ENCODE measurements around the gene N4BP2L1. TPM values are rescaled to one million over a fixed set of nuclear protein-coding genes. Genes with fewer than 3 reads are reported as not detected.

The N4BP2L1 gene
- total RNA-seq, 4 donors from 2014 or later = 7.4 to 44.1 (median 21.5) TPM

- Histone ChIP-seq H3K27ac (no peak overlapping the region), H3K4me1 (no peaks in the 10 kb centered on the region), H3K4me3 (no peak overlapping the region), H3K9me3 (no peaks in the 10 kb centered on the region), H3K36me3 (no peaks in the 10 kb centered on the region), H3K27me3 (no peaks in the 10 kb centered on the region)
- intact Hi-C loops (cut with DNase I; ENCODE audit: low total_unique reads) = no loop called here
- no peak for DNase-seq
- TF ChIP-seq POLR2A (IDR thresholded peaks at IDR 0.05) (no peak), CTCF (IDR thresholded peaks at IDR 0.05) (no peak)
These were observed 19.0 kb upstream of the N4BP2L1 start for GRCh38 chr13:32446773-32447465.

- DNase-seq = no peak
- no peak overlapping the region for H3K27ac ChIP-seq
- H3K4me1 ChIP-seq = no peaks in the 10 kb centered on the region
- H3K4me3 ChIP-seq = no peak overlapping the region
- H3K27me3 ChIP-seq = no peaks in the 10 kb centered on the region
- no peaks in the 10 kb centered on the region for H3K36me3 ChIP-seq
- intact Hi-C loops (cut with DNase I; ENCODE audit: low total_unique reads) = no loop called here
- no peaks in the 10 kb centered on the region for H3K9me3 ChIP-seq
- TF ChIP-seq CTCF (IDR thresholded peaks at IDR 0.05) = no peak
- TF ChIP-seq POLR2A (IDR thresholded peaks at IDR 0.05) = no peak
These were observed 18.3 kb upstream of the N4BP2L1 start for GRCh38 chr13:32446220-32446619.

- Histone ChIP-seq H3K36me3 (no peaks in the 10 kb centered on the region), H3K27ac (no peak overlapping the region), H3K4me3 (no peak overlapping the region), H3K4me1 (no peaks in the 10 kb centered on the region), H3K27me3 (no peaks in the 10 kb centered on the region), H3K9me3 (no peaks in the 10 kb centered on the region)
- TF ChIP-seq POLR2A (IDR thresholded peaks at IDR 0.05) (no peak), CTCF (IDR thresholded peaks at IDR 0.05) (no peak)
- no peak for DNase-seq
- intact Hi-C loops (cut with DNase I; ENCODE audit: low total_unique reads) = no loop called here
These were observed 17.5 kb upstream of the N4BP2L1 start for GRCh38 chr13:32445461-32445860.

- no peaks in the 10 kb centered on the region for H3K9me3 ChIP-seq
- no peaks in the 10 kb centered on the region for H3K4me1 ChIP-seq
- H3K27me3 ChIP-seq = no peaks in the 10 kb centered on the region
- no peak overlapping the region for H3K4me3 ChIP-seq
- no peak for DNase-seq
- TF ChIP-seq POLR2A (IDR thresholded peaks at IDR 0.05) (no peak), CTCF (IDR thresholded peaks at IDR 0.05) (peak in 3 of 4 experiments; percentile 8 to 33 (median 10))
- no peak overlapping the region for H3K27ac ChIP-seq
- intact Hi-C loops (cut with DNase I; ENCODE audit: low total_unique reads) = no loop called here
- no peaks in the 10 kb centered on the region for H3K36me3 ChIP-seq
These were observed 15.2 kb upstream of the N4BP2L1 start for GRCh38 chr13:32443111-32443510.

- no peak overlapping the region for H3K4me3 ChIP-seq
- no peak for DNase-seq
- no peaks in the 10 kb centered on the region for H3K27me3 ChIP-seq
- no peak overlapping the region for H3K27ac ChIP-seq
- no peaks in the 10 kb centered on the region for H3K4me1 ChIP-seq
- intact Hi-C loops (cut with DNase I; ENCODE audit: low total_unique reads) = no loop called here
- no peaks in the 10 kb centered on the region for H3K9me3 ChIP-seq
- TF ChIP-seq CTCF (IDR thresholded peaks at IDR 0.05) (no peak), POLR2A (IDR thresholded peaks at IDR 0.05) (no peak)
- H3K36me3 ChIP-seq = no peaks in the 10 kb centered on the region
These were observed 10.9 kb upstream of the N4BP2L1 start for GRCh38 chr13:32438871-32439270.

All from uterus (tissue), 4 donors.